ENCODE data around the gene DNASE1L3. TPM values are rescaled to one million over a fixed set of nuclear protein-coding genes. Genes with fewer than 3 reads are reported as not detected.
A peak's percentile ranks its signal among the peaks of the same experiment; 100 is the strongest.

The DNASE1L3 gene
- total and polyA plus RNA-seq, 2 of the 13 experiments (the other 11 are each of a cell fraction or from before 2014, with no cell fraction given) = 0.86 to 1.7 TPM

- Histone ChIP-seq H3K4me1 (ENCODE audit: insufficient read depth, low read length) (peaks cover 90% of the 10 kb centered on the region), H3K79me2 (ENCODE audit: insufficient read depth, low read length) (no peaks in the 10 kb centered on the region), H2AFZ (ENCODE audit: low read length) (no peak overlapping the region), H4K20me1 (ENCODE audit: insufficient read depth, low read length) (no peaks in the 10 kb centered on the region), H3K36me3 (replicated peaks in 1 of 2; ENCODE audit: control insufficient read depth in 1 of 2, insufficient read depth in 2 of 2, low read length in 2 of 2) (no peaks in the 10 kb centered on the region), H3K27me3 (ENCODE audit: control insufficient read depth in 1 of 2, insufficient read depth in 2 of 2, low read length in 2 of 2) (no peaks in the 10 kb centered on the region), H3K9me3 (ENCODE audit: low read length) (no peaks in the 10 kb centered on the region), H3K4me3 (replicated peaks in 1 of 3; ENCODE audit: insufficient read depth in 1 of 3, low read depth in 2 of 3, low read length in 3 of 3) (no peak overlapping the region), H3K4me2 (ENCODE audit: low read depth, low read length) (peak overlapping the region; percentile 51), H3K27ac (ENCODE audit: extremely low read length, insufficient read depth, low read length) (peak overlapping the region; percentile 55), H3K9ac (ENCODE audit: insufficient read depth, low read depth, low read length) (no peak overlapping the region)
- ChIA-PET CTCF (ENCODE audit: low intra/inter-chr PET ratio, low total read pairs) (no interaction called here), POLR2A (interaction anchor here (1.5 kb wide), 1 partner anchor 13 kb away, joined by 3 read pairs; no protein-coding TSS in a partner anchor)
- BruUV-seq (replicated peaks) = no TSS peak
- peak; percentile 8 for FAIRE-seq
- 70% methylated on average over 5 of the region's 5 CpGs for WGBS (ENCODE audit: low lambda C conversion rate)
- in situ Hi-C loops (cut with HindIII; ENCODE audit: extremely low pct_ligation_motif_present, low pct_unique_long_range_greater_than_20kb) = no loop called here
- peak; percentile 47 for DNase-seq (ENCODE audit: low spot score)
- intact Hi-C loops (cut with micrococcal nuclease; ENCODE audit: unreplicated experiment) = no loop called here
- ATAC-seq = peak; percentile 57
- peak; percentile 46; the same call in 1 of the 2 replicates for TF ChIP-seq FOSL2 (CRISPR knock-in tag; IDR thresholded peaks at IDR 0.05)
- TF ChIP-seq CEBPG (CRISPR knock-in tag; IDR thresholded peaks at IDR 0.05) = no peak
- TF ChIP-seq CEBPB (IDR thresholded peaks at IDR 0.05; ENCODE audit: borderline replicate concordance, low read depth, low read length) = peak; percentile 39; the same call in 1 of the 2 replicates
- TF ChIP-seq ZNF337 (CRISPR knock-in tag; IDR thresholded peaks at IDR 0.05; ENCODE audit: borderline replicate concordance, low read depth) = no peak
- TF ChIP-seq ZNF263 (CRISPR knock-in tag; IDR thresholded peaks at IDR 0.05) = no peak
- TF ChIP-seq, protein P1, sequence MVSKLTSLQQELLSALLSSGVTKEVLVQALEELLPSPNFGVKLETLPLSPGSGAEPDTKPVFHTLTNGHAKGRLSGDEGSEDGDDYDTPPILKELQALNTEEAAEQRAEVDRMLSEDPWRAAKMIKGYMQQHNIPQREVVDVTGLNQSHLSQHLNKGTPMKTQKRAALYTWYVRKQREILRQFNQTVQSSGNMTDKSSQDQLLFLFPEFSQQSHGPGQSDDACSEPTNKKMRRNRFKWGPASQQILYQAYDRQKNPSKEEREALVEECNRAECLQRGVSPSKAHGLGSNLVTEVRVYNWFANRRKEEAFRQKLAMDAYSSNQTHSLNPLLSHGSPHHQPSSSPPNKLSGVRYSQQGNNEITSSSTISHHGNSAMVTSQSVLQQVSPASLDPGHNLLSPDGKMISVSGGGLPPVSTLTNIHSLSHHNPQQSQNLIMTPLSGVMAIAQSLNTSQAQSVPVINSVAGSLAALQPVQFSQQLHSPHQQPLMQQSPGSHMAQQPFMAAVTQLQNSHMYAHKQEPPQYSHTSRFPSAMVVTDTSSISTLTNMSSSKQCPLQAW (CRISPR knock-in tag; IDR thresholded peaks at IDR 0.05) = no peak
- TF ChIP-seq ZBTB25 (CRISPR knock-in tag; IDR thresholded peaks at IDR 0.05) = no peak
- peak; percentile 30 for TF ChIP-seq XRCC5 (optimal IDR thresholded peaks at IDR 0.05; ENCODE audit: low read length)
- TF ChIP-seq JARID2 (CRISPR knock-in tag; IDR thresholded peaks at IDR 0.05; ENCODE audit: insufficient replicate concordance) = no peak
- TF ChIP-seq FOXA3 (CRISPR knock-in tag; IDR thresholded peaks at IDR 0.05) = no peak
- TF ChIP-seq ZNF674 (CRISPR knock-in tag; IDR thresholded peaks at IDR 0.05; ENCODE audit: low read depth) = no peak
- no peak for TF ChIP-seq ZNF496 (CRISPR knock-in tag; IDR thresholded peaks at IDR 0.05; ENCODE audit: insufficient replicate concordance)
- no peak for TF ChIP-seq MYC (CRISPR knock-in tag; IDR thresholded peaks at IDR 0.05; ENCODE audit: borderline replicate concordance)
- peak; percentile 26; the same call in 1 of the 2 replicates for TF ChIP-seq ZNF687 (CRISPR knock-in tag; IDR thresholded peaks at IDR 0.05)
- TF ChIP-seq ZNF577 (CRISPR knock-in tag; IDR thresholded peaks at IDR 0.05; ENCODE audit: borderline replicate concordance, low read depth) = no peak
- TF ChIP-seq GFI1 (CRISPR knock-in tag; IDR thresholded peaks at IDR 0.05; ENCODE audit: borderline replicate concordance) = 0 out of 2 replicates have a peak, but pooled peaks have one; percentile 24
- no peak for TF ChIP-seq ZNF414 (CRISPR knock-in tag; IDR thresholded peaks at IDR 0.05)
Observed at GRCh38 chr3:58206406-58207011, 4.3 kb downstream of the DNASE1L3 start.
